GM18858 (cell line): ENCODE data around the gene CX3CR1.
A peak's percentile ranks its signal among the peaks of the same experiment; 100 is the strongest.
"Not testable (repeated sequence)": the region's sequence is repeated elsewhere in the genome, so short reads cannot be mapped to it uniquely, and the experiment has no call there.

ENCODE experiments used
- ATAC-seq: cut with Tn5 transposase; IDR thresholded peaks from one replicate; pipeline ENCODE4 v1.9.1; 2021; ENCODE audit not compliant: unreplicated experiment

CX3CR1 gene

GRCh38 chr3:39268549-39268900, 11.3 kb downstream of the CX3CR1 start:
- ATAC-seq = no peak

GRCh38 chr3:39267631-39268548, 11.9 kb downstream of the CX3CR1 start:
- no peak for ATAC-seq

- no peak for ATAC-seq
Observed at GRCh38 chr3:39264053-39264452, 15.8 kb downstream of the CX3CR1 start.

GRCh38 chr3:39263576-39263975, 16.3 kb downstream of the CX3CR1 start:
- no peak for ATAC-seq

GRCh38 chr3:39262846-39263245, 17.0 kb downstream of the CX3CR1 start:
- ATAC-seq = no peak

- no peak for ATAC-seq
Observed at GRCh38 chr3:39261726-39262125, 18.1 kb downstream of the CX3CR1 start.

GRCh38 chr3:39260957-39261356, 18.9 kb downstream of the CX3CR1 start:
- ATAC-seq = peak; percentile 63

- ATAC-seq = no peak
Observed at GRCh38 chr3:39260318-39260717, 19.5 kb downstream of the CX3CR1 start.

GRCh38 chr3:39255503-39256325, 24.1 kb downstream of the CX3CR1 start:
- peak; percentile 98 for ATAC-seq

- ATAC-seq = no peak
Observed at GRCh38 chr3:39254806-39255449, 24.9 kb downstream of the CX3CR1 start.

GRCh38 chr3:39251576-39251975, 28.3 kb downstream of the CX3CR1 start:
- no peak for ATAC-seq

GRCh38 chr3:39250116-39250747, 29.6 kb downstream of the CX3CR1 start:
- no peak for ATAC-seq

- ATAC-seq = peak; percentile 66
Observed at GRCh38 chr3:39249453-39250115, 30.3 kb downstream of the CX3CR1 start.

- ATAC-seq = no peak
Observed at GRCh38 chr3:39241561-39241960, 38.3 kb downstream of the CX3CR1 start.

- ATAC-seq = no peak
Observed at GRCh38 chr3:39237027-39237426, 42.8 kb downstream of the CX3CR1 start.

- ATAC-seq = no peak
Observed at GRCh38 chr3:39234651-39235050, 45.2 kb downstream of the CX3CR1 start.

GRCh38 chr3:39232859-39233258, 47.0 kb downstream of the CX3CR1 start:
- ATAC-seq = no peak

GRCh38 chr3:39230453-39230852, 49.4 kb downstream of the CX3CR1 start:
- ATAC-seq = no peak

- ATAC-seq = no peak
Observed at GRCh38 chr3:39228496-39228895, 51.3 kb downstream of the CX3CR1 start.

- ATAC-seq = not testable (repeated sequence)
Observed at GRCh38 chr3:39227596-39227995, 52.2 kb downstream of the CX3CR1 start.
